ENCODE measurements around the gene POLR3C.

Gene POLR3C

GRCh38 chr1:145858238-145858900 lies 34.4 kb downstream of the POLR3C start:
- DNase-seq (ENCODE audit: low read depth), result no peak
- TF ChIP-seq, protein P1, sequence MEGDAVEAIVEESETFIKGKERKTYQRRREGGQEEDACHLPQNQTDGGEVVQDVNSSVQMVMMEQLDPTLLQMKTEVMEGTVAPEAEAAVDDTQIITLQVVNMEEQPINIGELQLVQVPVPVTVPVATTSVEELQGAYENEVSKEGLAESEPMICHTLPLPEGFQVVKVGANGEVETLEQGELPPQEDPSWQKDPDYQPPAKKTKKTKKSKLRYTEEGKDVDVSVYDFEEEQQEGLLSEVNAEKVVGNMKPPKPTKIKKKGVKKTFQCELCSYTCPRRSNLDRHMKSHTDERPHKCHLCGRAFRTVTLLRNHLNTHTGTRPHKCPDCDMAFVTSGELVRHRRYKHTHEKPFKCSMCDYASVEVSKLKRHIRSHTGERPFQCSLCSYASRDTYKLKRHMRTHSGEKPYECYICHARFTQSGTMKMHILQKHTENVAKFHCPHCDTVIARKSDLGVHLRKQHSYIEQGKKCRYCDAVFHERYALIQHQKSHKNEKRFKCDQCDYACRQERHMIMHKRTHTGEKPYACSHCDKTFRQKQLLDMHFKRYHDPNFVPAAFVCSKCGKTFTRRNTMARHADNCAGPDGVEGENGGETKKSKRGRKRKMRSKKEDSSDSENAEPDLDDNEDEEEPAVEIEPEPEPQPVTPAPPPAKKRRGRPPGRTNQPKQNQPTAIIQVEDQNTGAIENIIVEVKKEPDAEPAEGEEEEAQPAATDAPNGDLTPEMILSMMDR (IDR thresholded peaks at IDR 0.05; ENCODE audit: low read depth, low read length, missing control alignments), result no peak
- H3K4me3 ChIP-seq (ENCODE audit: low read depth, low read length), result peak overlapping the region; percentile 86
- in situ Hi-C loops (cut with HindIII; ENCODE audit: low sequenced_read_pairs), result no loop called here

- in situ Hi-C loops (cut with HindIII; ENCODE audit: low sequenced_read_pairs), result no loop called here
- DNase-seq (ENCODE audit: low read depth), result peak; percentile 79
- peak within 1 kb of the TSS; percentile 86 for H3K4me3 ChIP-seq (ENCODE audit: low read depth, low read length)
- TF ChIP-seq, protein P1 (IDR thresholded peaks at IDR 0.05; ENCODE audit: low read depth, low read length, missing control alignments), result no peak
Observed at GRCh38 chr1:145858901-145859490, 35.0 kb downstream of the POLR3C start, which contains the start of gene PIAS3. TSS of gene PIAS3 (minus strand) at chr1:145859081. CDS start at chr1:145858990, 91 bp downstream.

GRCh38 chr1:145859491-145860023 lies 35.6 kb downstream of the POLR3C start:
- peak; percentile 63 for DNase-seq (ENCODE audit: low read depth)
- TF ChIP-seq, protein P1 (IDR thresholded peaks at IDR 0.05; ENCODE audit: low read depth, low read length, missing control alignments), result no peak
- peak overlapping the region; percentile 86 for H3K4me3 ChIP-seq (ENCODE audit: low read depth, low read length)
- in situ Hi-C loops (cut with HindIII; ENCODE audit: low sequenced_read_pairs), result no loop called here

- DNase-seq (ENCODE audit: low read depth), result no peak
- in situ Hi-C loops (cut with HindIII; ENCODE audit: low sequenced_read_pairs), result no loop called here
- TF ChIP-seq, protein P1 (IDR thresholded peaks at IDR 0.05; ENCODE audit: low read depth, low read length, missing control alignments), result no peak
- H3K4me3 ChIP-seq (ENCODE audit: low read depth, low read length), result no peak overlapping the region
Observed at GRCh38 chr1:145863282-145864018, 39.5 kb downstream of the POLR3C start.

DNA sequence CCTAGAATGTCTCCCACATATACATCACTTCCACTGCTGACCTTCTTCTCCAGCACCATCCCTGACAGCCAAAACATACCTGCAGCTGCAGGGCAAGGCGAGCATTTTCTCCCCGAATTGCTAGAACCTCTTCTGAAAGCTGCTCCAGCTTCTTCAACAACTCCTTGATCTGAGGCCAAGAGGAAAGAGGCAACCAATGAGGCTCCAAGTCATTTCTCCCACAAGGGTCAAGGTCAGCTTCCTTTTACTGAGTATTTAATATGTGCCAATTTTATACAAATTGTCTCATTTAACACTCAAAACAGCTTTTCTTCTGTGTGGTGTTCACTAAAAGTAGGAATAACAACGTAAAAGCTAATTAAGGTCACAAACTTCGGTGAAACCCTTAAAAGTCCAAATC lies 44.2 kb downstream of the POLR3C start:
- no peak for DNase-seq (ENCODE audit: low read depth)
- TF ChIP-seq, protein P1 (IDR thresholded peaks at IDR 0.05; ENCODE audit: low read depth, low read length, missing control alignments), result no peak
- in situ Hi-C loops (cut with HindIII; ENCODE audit: low sequenced_read_pairs), result no loop called here
- no peak overlapping the region for H3K4me3 ChIP-seq (ENCODE audit: low read depth, low read length)
